GM20000 (cell line): ENCODE measurements around the gene DNHD1.
A peak's percentile ranks its signal among the peaks of the same experiment; 100 is the strongest.
"Not testable (repeated sequence)": the region's sequence is repeated elsewhere in the genome, so short reads cannot be mapped to it uniquely, and the experiment has no call there.

Experiments
- DNase-seq: peaks from one replicate; pipeline ENCODE4 v3.0.0; 2012; ENCODE audit warnings: low spot score
- TF ChIP-seq, protein P1 (sequence below): IDR thresholded peaks from 2 replicates; pipeline ENCODE4 v1.5.1; 2012; ENCODE audit warnings: mild to moderate bottlenecking, control low read depth; ENCODE audit errors: extremely low read depth, missing control alignments

DNHD1 gene

GRCh38 chr11:6505577-6506240 is 8.6 kb downstream of the DNHD1 start:
- DNase-seq: peak; percentile 27

DNA sequence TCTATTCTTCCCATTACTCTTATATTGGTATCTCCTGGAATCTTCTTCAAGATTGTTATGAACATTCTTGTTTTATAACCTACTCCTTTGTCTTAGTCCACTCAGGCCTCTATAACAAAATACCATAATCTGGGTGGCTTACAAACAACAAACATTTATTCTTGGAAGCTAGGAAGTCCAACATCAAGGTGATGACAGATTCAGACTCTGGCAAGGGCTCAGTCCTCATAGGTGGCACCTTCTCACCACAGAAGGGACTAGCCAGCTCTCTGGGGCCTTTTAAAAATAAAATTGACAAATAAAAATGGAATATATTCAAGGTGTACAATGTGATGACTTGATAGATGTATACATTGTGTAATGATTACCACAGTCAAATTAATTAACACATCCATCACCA is 19.8 kb downstream of the DNHD1 start:
- TF ChIP-seq, protein P1, sequence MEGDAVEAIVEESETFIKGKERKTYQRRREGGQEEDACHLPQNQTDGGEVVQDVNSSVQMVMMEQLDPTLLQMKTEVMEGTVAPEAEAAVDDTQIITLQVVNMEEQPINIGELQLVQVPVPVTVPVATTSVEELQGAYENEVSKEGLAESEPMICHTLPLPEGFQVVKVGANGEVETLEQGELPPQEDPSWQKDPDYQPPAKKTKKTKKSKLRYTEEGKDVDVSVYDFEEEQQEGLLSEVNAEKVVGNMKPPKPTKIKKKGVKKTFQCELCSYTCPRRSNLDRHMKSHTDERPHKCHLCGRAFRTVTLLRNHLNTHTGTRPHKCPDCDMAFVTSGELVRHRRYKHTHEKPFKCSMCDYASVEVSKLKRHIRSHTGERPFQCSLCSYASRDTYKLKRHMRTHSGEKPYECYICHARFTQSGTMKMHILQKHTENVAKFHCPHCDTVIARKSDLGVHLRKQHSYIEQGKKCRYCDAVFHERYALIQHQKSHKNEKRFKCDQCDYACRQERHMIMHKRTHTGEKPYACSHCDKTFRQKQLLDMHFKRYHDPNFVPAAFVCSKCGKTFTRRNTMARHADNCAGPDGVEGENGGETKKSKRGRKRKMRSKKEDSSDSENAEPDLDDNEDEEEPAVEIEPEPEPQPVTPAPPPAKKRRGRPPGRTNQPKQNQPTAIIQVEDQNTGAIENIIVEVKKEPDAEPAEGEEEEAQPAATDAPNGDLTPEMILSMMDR: no peak
- no peak for DNase-seq

More at GRCh38 chr11:6505577-6506240, 8.6 kb downstream of the DNHD1 start:
- TF ChIP-seq, protein P1: peak; percentile 53

GRCh38 chr11:6520265-6520664 is 23.2 kb downstream of the DNHD1 start:
- TF ChIP-seq, protein P1: no peak
- DNase-seq: no peak

- DNase-seq: not testable (repeated sequence)
Observed at GRCh38 chr11:6521946-6522345, 24.9 kb downstream of the DNHD1 start.

DNA sequence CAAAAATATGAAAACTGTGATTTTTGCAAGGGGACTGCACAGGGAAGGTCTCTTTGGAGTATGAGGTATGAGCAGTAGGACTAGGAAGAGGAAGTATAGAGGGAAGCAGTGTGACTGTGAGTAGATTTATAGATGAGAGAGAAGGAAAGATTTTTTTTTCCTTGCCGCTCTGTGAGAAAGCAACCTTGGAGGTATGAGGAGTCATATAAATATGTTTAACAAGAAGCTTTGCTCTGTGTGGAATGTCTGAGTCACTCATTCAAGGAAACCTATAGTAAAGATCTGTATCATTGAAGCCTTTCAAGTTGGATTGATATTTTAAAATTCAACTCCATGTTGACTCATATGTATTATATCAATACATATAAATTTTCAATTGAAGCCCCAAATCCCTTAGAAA is 26.2 kb downstream of the DNHD1 start:
- TF ChIP-seq, protein P1: no peak
- no peak for DNase-seq

DNA sequence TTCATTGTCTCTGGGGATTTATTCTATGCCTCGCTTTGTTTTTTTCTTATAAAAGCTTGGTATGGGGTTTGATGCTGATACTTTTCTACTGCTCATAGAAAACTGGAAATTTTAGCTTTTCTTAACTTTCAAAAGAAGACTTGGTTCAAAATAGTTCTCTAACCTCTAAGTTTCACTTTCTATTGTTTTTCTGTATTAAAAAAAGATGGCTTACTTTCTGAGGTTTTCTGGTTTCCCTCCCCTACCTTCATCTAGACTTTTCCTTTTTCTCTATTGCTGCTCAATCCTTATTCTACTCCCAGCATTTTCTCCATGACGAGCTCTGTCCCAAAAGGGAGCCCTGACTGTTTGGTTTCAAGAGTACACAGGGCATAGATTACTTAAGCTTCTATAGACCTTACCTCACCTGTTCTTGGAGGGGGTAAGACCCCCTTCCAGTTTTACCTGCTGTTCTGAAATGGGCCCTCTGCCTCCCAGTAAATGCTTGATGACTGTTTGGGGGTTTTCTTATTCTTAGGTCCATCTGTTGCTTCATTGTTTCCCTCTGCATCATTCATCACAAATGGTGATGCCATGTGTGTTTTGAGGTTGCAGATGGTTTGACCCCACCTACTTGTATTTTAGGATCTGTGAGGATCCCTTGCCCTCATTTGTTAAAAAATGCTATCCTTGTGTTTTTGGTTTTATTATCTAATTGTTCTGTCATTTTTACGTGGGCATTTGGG is 29.5 kb downstream of the DNHD1 start:
- DNase-seq: peak; percentile 25
- TF ChIP-seq, protein P1: no peak

DNA sequence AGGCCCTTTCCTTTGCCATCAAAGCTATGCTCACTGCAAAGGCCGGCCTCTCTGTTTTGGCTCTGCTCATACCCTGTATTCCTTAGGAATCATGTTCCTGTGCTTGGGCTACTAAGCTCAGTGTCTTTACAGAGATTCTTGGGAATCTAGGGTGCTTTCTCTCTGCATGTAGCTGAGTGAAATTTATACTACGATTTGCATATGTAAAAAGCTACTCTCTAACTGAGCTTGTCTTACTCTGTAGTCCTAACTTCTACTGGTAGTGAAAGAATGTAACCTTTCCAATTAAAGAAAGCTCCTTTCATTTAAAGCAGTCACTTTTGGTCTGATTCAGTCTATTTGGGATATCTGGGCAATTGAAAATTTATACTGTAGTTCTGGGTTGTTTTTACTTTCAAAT is 32.2 kb downstream of the DNHD1 start:
- DNase-seq: no peak
- TF ChIP-seq, protein P1: no peak
